ENCODE results near the gene RPL7A.

RPL7A gene

DNA sequence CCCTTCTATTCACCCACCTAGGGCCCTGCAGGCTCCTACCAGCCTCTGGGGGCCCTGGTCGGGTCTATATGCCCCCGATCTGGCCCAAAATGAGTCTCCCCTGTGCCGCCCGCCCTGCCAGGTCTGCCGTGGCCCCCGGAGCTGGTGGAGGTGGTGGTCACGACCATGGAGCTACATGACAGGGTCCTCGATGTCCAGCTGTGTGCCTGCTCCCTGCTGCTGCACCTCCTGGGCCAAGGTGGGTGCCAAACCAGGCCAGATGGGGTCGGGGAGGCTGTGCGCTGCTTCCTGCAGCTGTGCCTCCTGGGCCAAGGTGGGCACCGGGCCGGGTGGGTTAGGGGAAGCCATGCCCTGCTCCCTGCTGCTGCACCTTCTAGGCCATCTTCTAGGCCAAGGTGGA, 52.3 kb downstream of the RPL7A start:
- H3K9ac ChIP-seq (ENCODE audit: low read length) = no peak overlapping the region
- H3K9me3 ChIP-seq (ENCODE audit: control insufficient read depth, low read depth, low read length) = no peaks in the 10 kb centered on the region
- no peaks in the 10 kb centered on the region for H3K4me1 ChIP-seq (ENCODE audit: control insufficient read depth, low read depth, low read length)
- H3K27me3 ChIP-seq (ENCODE audit: control insufficient read depth, insufficient read depth, low read length) = no peaks in the 10 kb centered on the region
- peaks cover 4% of the 10 kb centered on the region for H3K36me3 ChIP-seq (ENCODE audit: control insufficient read depth, low read depth, low read length)
- no peak overlapping the region for H3K27ac ChIP-seq (ENCODE audit: low read length)
- no peak overlapping the region for H3K4me3 ChIP-seq (ENCODE audit: low read length)
